ENCODE measurements around the gene CSNK2A3.

GRCh38 chr11:11322101-11322500 lies 30.9 kb downstream of the CSNK2A3 start:
- TF ChIP-seq, protein P1, sequence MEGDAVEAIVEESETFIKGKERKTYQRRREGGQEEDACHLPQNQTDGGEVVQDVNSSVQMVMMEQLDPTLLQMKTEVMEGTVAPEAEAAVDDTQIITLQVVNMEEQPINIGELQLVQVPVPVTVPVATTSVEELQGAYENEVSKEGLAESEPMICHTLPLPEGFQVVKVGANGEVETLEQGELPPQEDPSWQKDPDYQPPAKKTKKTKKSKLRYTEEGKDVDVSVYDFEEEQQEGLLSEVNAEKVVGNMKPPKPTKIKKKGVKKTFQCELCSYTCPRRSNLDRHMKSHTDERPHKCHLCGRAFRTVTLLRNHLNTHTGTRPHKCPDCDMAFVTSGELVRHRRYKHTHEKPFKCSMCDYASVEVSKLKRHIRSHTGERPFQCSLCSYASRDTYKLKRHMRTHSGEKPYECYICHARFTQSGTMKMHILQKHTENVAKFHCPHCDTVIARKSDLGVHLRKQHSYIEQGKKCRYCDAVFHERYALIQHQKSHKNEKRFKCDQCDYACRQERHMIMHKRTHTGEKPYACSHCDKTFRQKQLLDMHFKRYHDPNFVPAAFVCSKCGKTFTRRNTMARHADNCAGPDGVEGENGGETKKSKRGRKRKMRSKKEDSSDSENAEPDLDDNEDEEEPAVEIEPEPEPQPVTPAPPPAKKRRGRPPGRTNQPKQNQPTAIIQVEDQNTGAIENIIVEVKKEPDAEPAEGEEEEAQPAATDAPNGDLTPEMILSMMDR (conservative IDR thresholded peaks at IDR 0.05 in 1 of 2, IDR thresholded peaks at IDR 0.05 in 1 of 2; ENCODE audit: low read depth in 1 of 2, low read length in 2 of 2) = no peak
- no peak for TF ChIP-seq EZH2 (IDR thresholded peaks at IDR 0.05; ENCODE audit: low read length, missing control alignments)

Data from fibroblast of lung (primary cell).